Umbilical cord (tissue), 2 donors: Measurements from ENCODE around the gene FCER1A. TPM values are rescaled to one million over a fixed set of nuclear protein-coding genes. Genes with fewer than 3 reads are reported as not detected.
"Not testable (repeated sequence)": the region's sequence is repeated elsewhere in the genome, so short reads cannot be mapped to it uniquely, and the experiment has no call there.

Experiments
- DNase-seq: peaks from one replicate; pipeline ENCODE4 v3.0.0-alpha.2; 2015; ENCODE audit warnings: low spot score
- total RNA-seq: library from RNA; depleted of rRNA; stranded (reverse); fragments of >200 nt; gene quantifications from one replicate; pipeline ENCODE4 v1.2.3, GENCODE V29; 2014; ENCODE audit warnings: low replicate concordance; ENCODE audit not compliant: insufficient read depth

The FCER1A gene
- total RNA-seq, 1 donor from 2014 or later = 2.9 TPM

DNA sequence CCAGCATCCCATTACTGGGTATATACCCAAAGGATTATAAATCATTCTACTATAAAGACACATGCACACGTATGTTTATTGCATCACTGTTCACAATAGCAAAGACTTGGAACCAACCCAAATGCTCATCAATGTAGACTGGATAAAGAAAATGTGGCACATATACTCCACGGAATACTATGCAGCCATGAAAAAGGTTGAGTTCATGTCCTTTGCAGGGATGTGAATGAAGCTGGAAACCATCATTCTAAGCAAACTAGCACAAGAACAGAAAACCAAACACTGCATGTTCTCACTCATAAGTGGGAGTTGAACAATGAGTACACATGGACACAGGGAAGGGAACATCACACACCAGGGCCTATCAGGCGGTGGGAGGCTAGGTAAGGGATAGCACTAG lies 47.2 kb downstream of the FCER1A start:
- not testable (repeated sequence) for DNase-seq

DNA sequence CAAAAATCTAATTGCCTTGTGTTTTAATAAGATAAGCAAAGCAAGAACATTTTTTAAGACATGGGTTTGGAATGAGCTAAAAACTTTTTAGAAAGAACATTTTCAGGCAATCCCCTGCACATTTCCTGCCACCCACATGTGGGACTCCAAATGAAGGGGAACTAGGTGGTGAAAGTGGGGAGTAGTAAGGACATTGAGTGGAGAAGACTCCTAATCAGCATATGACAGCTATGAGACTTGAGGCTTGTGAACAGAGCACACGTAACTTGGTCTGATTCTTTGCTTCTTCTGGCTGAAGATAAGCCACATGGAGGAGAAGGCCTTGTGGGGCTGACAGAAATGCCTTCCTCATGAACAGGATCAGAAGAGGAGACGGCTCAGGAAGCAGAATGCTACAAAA lies 50.3 kb downstream of the FCER1A start:
- no peak for DNase-seq

Other genes starting within 250 kb of the FCER1A start
- gene AIM2, start 225.6 kb upstream of the FCER1A start, total RNA-seq = 4.3 TPM
- gene CADM3, start 130.7 kb upstream of the FCER1A start, total RNA-seq = 16.1 TPM
- 8.4 TPM for gene ACKR1, start 97.5 kb upstream of the FCER1A start, total RNA-seq
- gene OR10J4, start 129.9 kb downstream of the FCER1A start, total RNA-seq = not detected
- 6.7 TPM for gene OR10J1, start 137.4 kb downstream of the FCER1A start, total RNA-seq
- not detected for gene OR10J5, start 233.7 kb downstream of the FCER1A start, total RNA-seq